Measurements from ENCODE around the gene ZDHHC12. TPM values are rescaled to one million over a fixed set of nuclear protein-coding genes. Genes with fewer than 3 reads are reported as not detected.

The ZDHHC12 gene
- total and polyA plus RNA-seq, 2 donors (not counting 3 experiments of a cell fraction or from before 2014, with no cell fraction given): 28.8 to 62.0 TPM

- no peak overlapping the region for H3K4me3 ChIP-seq (replicated peaks in 1 of 3; ENCODE audit: insufficient read depth in 1 of 3, low read depth in 1 of 3, low read length in 3 of 3)
- peaks cover 5% of the 10 kb centered on the region for H4K20me1 ChIP-seq (replicated peaks; ENCODE audit: control insufficient read depth, extremely low read depth, insufficient read depth, low read length)
- H3K27ac ChIP-seq (ENCODE audit: insufficient read depth, low read depth, low read length): no peak overlapping the region
- no peaks in the 10 kb centered on the region for H3K9me3 ChIP-seq (replicated peaks; ENCODE audit: control insufficient read depth, insufficient read depth, low read length)
- peaks cover 39% of the 10 kb centered on the region for H3K79me2 ChIP-seq (ENCODE audit: control insufficient read depth, insufficient read depth, low read length)
- H3K4me2 ChIP-seq (ENCODE audit: insufficient read depth, low read length): no peak overlapping the region
- no peaks in the 10 kb centered on the region for H3K27me3 ChIP-seq (ENCODE audit: control insufficient read depth in 2 of 2, insufficient read depth in 2 of 2, low read length in 2 of 2)
- H3K36me3 ChIP-seq (ENCODE audit: control insufficient read depth in 2 of 2, extremely low read depth in 1 of 2, insufficient read depth in 2 of 2, low read length in 2 of 2): peaks cover 4% of the 10 kb centered on the region in 2 experiments
- POLR2A ChIA-PET: no interaction called here
- H3K9me1 ChIP-seq (replicated peaks; ENCODE audit: control insufficient read depth, extremely low read depth, insufficient read depth, low read length): no peaks in the 10 kb centered on the region
- BruUV-seq (replicated peaks): no TSS peak
- dilution Hi-C loops (cut with MboI; ENCODE audit: extremely low pct_ligation_motif_present, low sequenced_read_pairs) (no loop called here), intact Hi-C loops (cut with micrococcal nuclease) (loop anchor here (5.0 kb wide), 1 partner anchor 135 kb away; the partner anchor contains the start of gene SPTAN1)
- H3K9ac ChIP-seq (replicated peaks; ENCODE audit: extremely low read depth, insufficient read depth, low read length): no peak overlapping the region
- H3K4me1 ChIP-seq (ENCODE audit: control insufficient read depth, extremely low read depth, insufficient read depth, low read length): peaks cover 21% of the 10 kb centered on the region
- H2AFZ ChIP-seq (ENCODE audit: low read depth, low read length): no peak overlapping the region
- DNase-seq (ENCODE audit: low read depth, low spot score): no peak
- no peak for FAIRE-seq
- no peak for TF ChIP-seq MYC (IDR thresholded peaks at IDR 0.05; ENCODE audit: low read depth, low read length)
- no peak for TF ChIP-seq FOS (IDR thresholded peaks at IDR 0.05; ENCODE audit: borderline replicate concordance, insufficient read depth, low read length)
- TF ChIP-seq, protein P1, sequence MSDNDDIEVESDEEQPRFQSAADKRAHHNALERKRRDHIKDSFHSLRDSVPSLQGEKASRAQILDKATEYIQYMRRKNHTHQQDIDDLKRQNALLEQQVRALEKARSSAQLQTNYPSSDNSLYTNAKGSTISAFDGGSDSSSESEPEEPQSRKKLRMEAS (IDR thresholded peaks at IDR 0.05; ENCODE audit: insufficient read depth, insufficient read length): no peak
- no peak for TF ChIP-seq CTCF (IDR thresholded peaks at IDR 0.05; ENCODE audit: extremely low read depth in 1 of 2, insufficient read depth in 1 of 2, low read depth in 1 of 2, low read length in 2 of 2)
- no peak for TF ChIP-seq POLR2AphosphoS5 (IDR thresholded peaks at IDR 0.05; ENCODE audit: insufficient read depth, low read depth, low read length)
- no peak for TF ChIP-seq GATA2 (IDR thresholded peaks at IDR 0.05; ENCODE audit: insufficient read depth, insufficient read length, low read depth, low read length)
- no peak for TF ChIP-seq POLR2A (IDR thresholded peaks at IDR 0.05; ENCODE audit: low read depth, low read length)
- TF ChIP-seq JUN (IDR thresholded peaks at IDR 0.05; ENCODE audit: borderline replicate concordance, insufficient read depth, insufficient read length, low read depth): no peak
- no peak for TF ChIP-seq EZH2 (IDR thresholded peaks at IDR 0.05; ENCODE audit: borderline replicate concordance, low read depth, low read length, severe bottlenecking)
- CTCF ChIA-PET: no interaction called here
Observed at GRCh38 chr9:128687453-128687852, 36.5 kb downstream of the ZDHHC12 start.
